Dermis blood vessel endothelial cell (primary cell): ENCODE results near the gene RNASET2. TPM values are rescaled to one million over a fixed set of nuclear protein-coding genes. Genes with fewer than 3 reads are reported as not detected.
"Not testable (repeated sequence)": the region's sequence is repeated elsewhere in the genome, so short reads cannot be mapped to it uniquely, and the experiment has no call there.

Source experiments
- DNase-seq: peaks from one replicate; pipeline ENCODE4 v3.0.0; 2010
- total RNA-seq: library from RNA; depleted of rRNA; stranded (reverse); fragments of >200 nt; gene quantifications from 2 replicates; pipeline ENCODE4 v1.2.3, GENCODE V29; 2014

RNASET2 gene
- total RNA-seq, 1 donor from 2014 or later = 12.6 TPM

GRCh38 chr6:166901626-166902025 is 54.7 kb downstream of the RNASET2 start:
- DNase-seq = no peak

DNA sequence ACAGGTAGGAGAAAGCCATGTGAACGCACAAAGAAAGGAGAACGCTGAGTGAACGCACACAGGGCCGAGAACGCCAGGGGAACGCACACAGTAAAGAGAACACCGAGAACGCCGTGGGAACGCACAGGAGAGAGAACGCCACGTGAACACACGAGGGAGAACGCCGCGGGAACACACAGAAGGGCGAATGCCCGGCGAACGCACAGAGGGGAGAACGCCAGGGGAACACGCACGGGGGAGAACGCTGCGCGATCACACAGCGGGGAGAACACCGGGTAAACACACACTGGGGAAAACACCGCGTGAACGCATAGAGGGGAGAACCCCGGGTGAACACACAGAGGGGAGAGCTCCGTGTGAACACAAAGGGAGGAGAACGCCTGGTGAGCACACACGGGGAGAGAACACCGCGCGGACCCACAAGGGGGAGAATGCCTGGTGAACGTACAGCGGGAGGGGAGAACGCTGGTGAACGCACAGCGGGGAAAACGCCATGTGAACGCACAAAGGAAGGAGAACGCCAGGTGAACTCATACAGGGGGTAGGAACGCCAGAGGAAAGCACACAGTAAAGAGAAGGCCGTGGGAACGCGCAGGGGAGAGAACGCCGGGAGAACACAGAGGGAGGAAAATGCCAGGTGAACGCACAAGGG is 55.3 kb downstream of the RNASET2 start:
- DNase-seq = no peak

- DNase-seq = no peak
Measured at GRCh38 chr6:166900130-166900708, 56.1 kb downstream of the RNASET2 start.

- DNase-seq = no peak
Measured at GRCh38 chr6:166898910-166899309, 57.4 kb downstream of the RNASET2 start.

DNA sequence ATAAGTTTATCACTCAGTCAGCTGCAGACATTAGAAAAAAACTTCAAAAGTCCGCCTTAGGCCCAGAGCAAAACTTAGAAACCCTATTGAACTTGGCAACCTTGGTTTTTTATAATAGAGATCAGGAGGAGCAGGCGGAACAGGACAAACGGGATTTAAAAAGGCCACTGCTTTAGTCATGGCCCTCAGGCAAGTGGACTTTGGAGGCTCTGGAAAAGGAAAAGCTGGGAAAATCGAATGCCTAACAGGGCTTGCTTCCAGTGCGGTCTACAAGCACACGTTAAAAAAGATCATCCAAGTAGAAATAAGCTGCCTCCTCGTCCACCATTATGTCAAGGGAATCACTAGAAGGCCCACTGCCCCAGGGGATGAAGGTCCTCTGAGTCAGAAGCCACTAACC is 61.7 kb downstream of the RNASET2 start:
- not testable (repeated sequence) for DNase-seq

DNA sequence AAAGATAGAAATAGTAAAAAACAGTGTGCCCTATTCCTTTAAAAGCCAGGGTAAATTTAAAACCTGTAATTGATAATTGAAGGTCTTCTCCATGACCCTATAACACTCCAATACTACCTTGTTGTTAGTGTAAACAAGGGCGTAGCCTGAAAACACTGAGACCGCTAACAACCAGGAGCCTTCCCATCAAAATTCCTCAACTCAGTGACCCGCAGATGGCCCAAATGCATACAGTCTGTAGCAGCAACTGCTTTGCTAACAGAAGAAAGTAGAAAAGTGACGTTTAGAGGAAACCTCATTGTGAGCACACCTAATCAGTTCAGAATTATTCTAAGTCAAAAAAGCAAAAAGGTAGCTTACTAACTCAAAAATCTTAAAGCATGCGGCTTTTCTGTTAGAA is 63.9 kb downstream of the RNASET2 start:
- not testable (repeated sequence) for DNase-seq

GRCh38 chr6:166886773-166887172 is 69.6 kb downstream of the RNASET2 start:
- DNase-seq = not testable (repeated sequence)

- DNase-seq = not testable (repeated sequence)
Measured at GRCh38 chr6:166884958-166885357, 71.4 kb downstream of the RNASET2 start.

DNA sequence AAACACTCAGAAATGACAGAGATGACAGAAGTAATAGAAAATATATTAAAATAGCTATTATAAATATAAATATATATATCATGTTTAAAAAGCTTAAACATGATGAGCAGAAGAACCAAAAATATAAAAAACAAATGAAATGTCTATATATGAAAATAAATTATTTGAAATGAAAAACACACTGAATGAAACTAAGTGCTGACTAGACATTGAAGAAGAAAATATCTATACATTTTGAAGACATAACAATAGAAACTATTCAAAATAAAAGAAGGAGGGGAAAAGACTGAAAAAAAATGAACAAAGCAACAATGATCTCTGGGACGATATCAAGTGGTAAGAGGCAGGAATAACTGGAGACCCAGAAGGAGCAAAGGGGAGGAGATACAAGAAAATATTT is 76.8 kb downstream of the RNASET2 start:
- DNase-seq = no peak

Other genes with a start within 250 kb of the RNASET2 start
- gene CEP43, start 42.8 kb upstream of the RNASET2 start, total RNA-seq = 14.3 and 15.7 TPM in 2 replicates
- not detected in 2 replicates for gene CCR6, start 166.5 kb upstream of the RNASET2 start, total RNA-seq
- not detected in 2 replicates for gene GPR31, start 201.4 kb upstream of the RNASET2 start, total RNA-seq